Endothelial cell of umbilical vein (primary cell): ENCODE data around the gene GOLIM4.

ENCODE experiments used
- CTCF ChIP-seq, 2 donors: IDR thresholded peaks; 1 replicate in 1 of 2; 2 replicates in 1 of 2; pipeline ENCODE4 v1.5.1; 2011; ENCODE audit warnings: low read length in 2 of 2, mild to moderate bottlenecking in 2 of 2, moderate library complexity in 2 of 2, control low read depth in 1 of 2, inconsistent platforms in 1 of 2, low read depth in 1 of 2; ENCODE audit not compliant: insufficient read depth in 1 of 2; ENCODE audit errors: extremely low read depth in 1 of 2
- EZH2 ChIP-seq: IDR thresholded peaks from 2 replicates; pipeline ENCODE4 v1.6.1; 2012; ENCODE audit warnings: borderline replicate concordance, low read depth, mild to moderate bottlenecking, moderate library complexity, low read length, inconsistent platforms; ENCODE audit not compliant: severe bottlenecking
- MAX ChIP-seq: IDR thresholded peaks from 2 replicates; pipeline ENCODE4 v1.6.1; 2011; ENCODE audit not compliant: insufficient read depth, insufficient read length
- POLR2A ChIP-seq: IDR thresholded peaks from 2 replicates; pipeline ENCODE4 v1.6.1; 2012; ENCODE audit warnings: low read depth, mild to moderate bottlenecking, control low read depth, low read length
- POLR2AphosphoS5 ChIP-seq: IDR thresholded peaks from 2 replicates; pipeline ENCODE4 v1.6.1; 2012; ENCODE audit warnings: low read depth, mild to moderate bottlenecking, control low read depth, low read length, moderate library complexity; ENCODE audit not compliant: insufficient read depth

GRCh38 chr3:168102735-168103410 is 7.1 kb upstream of the GOLIM4 start:
- TF ChIP-seq MAX (no peak), CTCF (IDR thresholded peaks at IDR 0.05; ENCODE audit: extremely low read depth in 1 of 2, insufficient read depth in 1 of 2, low read depth in 1 of 2, low read length in 2 of 2) (no peak), POLR2AphosphoS5 (no peak), EZH2 (no peak), POLR2A (no peak)
